OCI-LY1 (cell line): ENCODE results near the gene SIRPG.

ENCODE experiments used
- H2AFZ ChIP-seq: fragments of 200-600 bp; sonication (generic), shearing (Covaris generic); 2 replicates; pipeline ENCODE4 v1.6.0; 2014; ENCODE audit warnings: antibody characterized with exemption, mild to moderate bottlenecking, low read length
- H3F3A ChIP-seq: fragments of 200-600 bp; sonication (generic), shearing (Covaris generic); 2 replicates; pipeline ENCODE4 v1.6.0; 2014; ENCODE audit warnings: mild to moderate bottlenecking, antibody characterized with exemption, low read length, moderate library complexity; ENCODE audit not compliant: insufficient read depth
- H3K27ac ChIP-seq: fragments of 200-600 bp; sonication (generic); 2 replicates; pipeline ENCODE4 v1.5.1; 2014; ENCODE audit warnings: low read length, mixed run types, mild to moderate bottlenecking, low read depth; ENCODE audit not compliant: poor library complexity, severe bottlenecking
- H3K27me3 ChIP-seq: fragments of 200-600 bp; sonication (generic); 2 replicates; pipeline ENCODE4 v1.6.0; 2014; ENCODE audit warnings: antibody characterized with exemption, mild to moderate bottlenecking, low read length, moderate library complexity; ENCODE audit not compliant: insufficient read depth
- H3K36me3 ChIP-seq: fragments of 200-600 bp; sonication (generic); 2 replicates; pipeline ENCODE4 v1.6.1; 2014; ENCODE audit warnings: mild to moderate bottlenecking, antibody characterized with exemption, low read length, moderate library complexity, mixed read lengths; ENCODE audit not compliant: insufficient read depth
- H3K4me1 ChIP-seq: fragments of 200-600 bp; sonication (generic); 2 replicates; pipeline ENCODE4 v1.5.1; 2014; ENCODE audit warnings: mild to moderate bottlenecking, low read length, moderate library complexity; ENCODE audit not compliant: insufficient read depth, severe bottlenecking
- H3K4me2 ChIP-seq: fragments of 200-600 bp; sonication (generic), shearing (Covaris generic); 2 replicates; pipeline ENCODE4 v1.6.1; 2014; ENCODE audit warnings: low read length
- H3K4me3 ChIP-seq: fragments of 200-600 bp; sonication (generic); 2 replicates; pipeline ENCODE4 v1.5.1; 2014; ENCODE audit warnings: low read length, low read depth, mild to moderate bottlenecking, mixed read lengths; ENCODE audit not compliant: poor library complexity, severe bottlenecking
- H3K79me2 ChIP-seq: fragments of 200-600 bp; shearing (Covaris generic); 2 replicates; pipeline ENCODE4 v1.6.1; 2016; ENCODE audit warnings: mixed run types, low read length, mixed read lengths; ENCODE audit not compliant: insufficient read depth
- H3K9ac ChIP-seq: fragments of 200-600 bp; sonication (generic), shearing (Covaris generic); 2 replicates; pipeline ENCODE4 v1.6.1; 2014; ENCODE audit warnings: mild to moderate bottlenecking, low read length, mixed read lengths
- H3K9me2 ChIP-seq: fragments of 200-600 bp; sonication (generic), shearing (Covaris generic); 2 replicates; pipeline ENCODE4 v1.6.1; 2014; ENCODE audit warnings: low read depth, mild to moderate bottlenecking, low read length, mixed read lengths
- H3K9me3 ChIP-seq: fragments of 200-600 bp; shearing (Covaris generic); 2 replicates; pipeline ENCODE4 v1.6.1; 2014; ENCODE audit warnings: low read length, mixed read lengths
- H4K20me1 ChIP-seq: fragments of 200-600 bp; sonication (generic), shearing (Covaris generic); 2 replicates; pipeline ENCODE4 v1.6.0; 2016; ENCODE audit warnings: mild to moderate bottlenecking, low read length; ENCODE audit not compliant: insufficient read depth
- CTCF ChIP-seq: fragments of 200-600 bp; sonication (generic), shearing (Covaris generic); IDR thresholded peaks from 2 replicates; pipeline ENCODE4 v1.5.1; 2017; ENCODE audit warnings: mild to moderate bottlenecking, antibody characterized with exemption, low read length, moderate library complexity, mixed read lengths
- EZH2 ChIP-seq: fragments of 200-600 bp; sonication (generic), shearing (Covaris generic); IDR thresholded peaks from 2 replicates; pipeline ENCODE4 v1.8.0; 2017; ENCODE audit warnings: borderline replicate concordance, mixed run types, mild to moderate bottlenecking, antibody characterized with exemption, low read length, moderate library complexity, mixed read lengths

Gene SIRPG

GRCh38 chr20:1666802-1667201, 9.2 kb upstream of the SIRPG start:
- no peaks in the 10 kb centered on the region for H3K79me2 ChIP-seq
- no peak overlapping the region for H2AFZ ChIP-seq
- H3K27me3 ChIP-seq, result no peaks in the 10 kb centered on the region
- H3K27ac ChIP-seq, result no peak overlapping the region
- no peak overlapping the region for H3K9ac ChIP-seq
- TF ChIP-seq CTCF (no peak), EZH2 (no peak)
- H3K4me1 ChIP-seq, result no peaks in the 10 kb centered on the region
- no peaks in the 10 kb centered on the region for H3F3A ChIP-seq
- H3K9me2 ChIP-seq, result no peaks in the 10 kb centered on the region
- H3K4me2 ChIP-seq, result no peak overlapping the region
- no peaks in the 10 kb centered on the region for H3K36me3 ChIP-seq
- no peak overlapping the region for H3K4me3 ChIP-seq
- no peaks in the 10 kb centered on the region for H3K9me3 ChIP-seq
- no peaks in the 10 kb centered on the region for H4K20me1 ChIP-seq

- no peaks in the 10 kb centered on the region for H3K9me3 ChIP-seq
- no peaks in the 10 kb centered on the region for H3K9me2 ChIP-seq
- no peak overlapping the region for H3K4me3 ChIP-seq
- H3K27ac ChIP-seq, result no peak overlapping the region
- no peak overlapping the region for H3K4me2 ChIP-seq
- H3F3A ChIP-seq, result no peaks in the 10 kb centered on the region
- H3K36me3 ChIP-seq, result no peaks in the 10 kb centered on the region
- no peaks in the 10 kb centered on the region for H4K20me1 ChIP-seq
- H3K9ac ChIP-seq, result no peak overlapping the region
- no peaks in the 10 kb centered on the region for H3K27me3 ChIP-seq
- no peak overlapping the region for H2AFZ ChIP-seq
- H3K79me2 ChIP-seq, result no peaks in the 10 kb centered on the region
- TF ChIP-seq EZH2 (no peak), CTCF (no peak)
- H3K4me1 ChIP-seq, result no peaks in the 10 kb centered on the region
These were observed 7.8 kb upstream of the SIRPG start for GRCh38 chr20:1665345-1665744.

- H3K36me3 ChIP-seq, result no peaks in the 10 kb centered on the region
- H2AFZ ChIP-seq, result no peak overlapping the region
- H4K20me1 ChIP-seq, result no peaks in the 10 kb centered on the region
- H3K9me2 ChIP-seq, result no peaks in the 10 kb centered on the region
- no peak overlapping the region for H3K4me2 ChIP-seq
- H3K9ac ChIP-seq, result no peak overlapping the region
- no peaks in the 10 kb centered on the region for H3K27me3 ChIP-seq
- H3K79me2 ChIP-seq, result no peaks in the 10 kb centered on the region
- TF ChIP-seq CTCF (no peak), EZH2 (no peak)
- no peaks in the 10 kb centered on the region for H3K9me3 ChIP-seq
- H3K27ac ChIP-seq, result no peak overlapping the region
- H3F3A ChIP-seq, result no peaks in the 10 kb centered on the region
- H3K4me3 ChIP-seq, result no peak overlapping the region
- H3K4me1 ChIP-seq, result no peaks in the 10 kb centered on the region
These were observed 7.3 kb upstream of the SIRPG start for GRCh38 chr20:1664911-1665310.
